SKM-1 treated with dmso at 0.1 percent for 144 hours (cell line): Measurements from ENCODE around the gene DIPK1A.

ENCODE experiments used
- DNase-seq: peaks from one replicate; lab custom pipeline; 2025; ENCODE audit not compliant: unreplicated experiment; lab: John Stamatoyannopoulos, UW

DIPK1A gene

DNA sequence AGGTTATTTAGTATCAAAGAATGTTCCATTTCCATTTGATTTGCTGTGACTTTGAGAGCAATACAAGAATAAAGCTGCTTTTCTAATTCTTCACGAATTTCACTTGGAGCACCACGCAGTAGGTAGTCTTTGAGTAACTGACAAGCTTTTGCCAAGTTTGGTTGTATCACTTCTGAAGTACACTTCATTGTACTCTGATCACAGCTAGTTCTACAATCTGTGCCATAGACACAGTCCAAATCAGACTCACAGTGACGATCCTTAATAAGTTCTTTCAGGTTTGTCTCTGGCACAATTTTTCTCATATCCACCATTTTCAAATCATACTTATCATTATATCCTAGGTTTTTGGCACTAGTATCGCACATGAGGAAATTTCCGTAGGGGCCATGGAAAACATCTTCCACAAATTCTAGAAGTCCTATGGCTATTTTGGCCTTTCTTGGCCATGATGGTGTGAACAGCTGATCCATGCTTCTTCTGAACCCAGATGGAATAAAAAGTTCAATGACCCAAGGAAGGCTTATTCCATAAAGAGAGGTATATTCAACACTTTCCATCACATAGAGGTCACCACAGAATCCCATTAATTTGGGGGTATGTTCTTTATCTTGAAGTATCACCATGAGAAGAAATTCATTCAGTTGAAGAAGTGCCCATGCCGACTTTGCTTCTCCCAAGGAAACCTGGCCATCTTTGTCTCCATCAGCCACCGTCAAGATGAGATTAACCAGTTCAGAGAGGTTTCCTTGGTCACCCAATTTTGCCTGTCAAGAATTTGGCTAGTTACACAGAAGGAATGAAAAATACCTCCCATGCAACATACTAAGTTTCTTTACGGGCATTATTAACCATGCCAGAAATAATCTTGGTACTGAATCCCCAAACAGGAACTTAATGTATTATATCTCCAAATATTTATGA is 117.6 kb downstream of the DIPK1A start:
- no peak for DNase-seq

DNA sequence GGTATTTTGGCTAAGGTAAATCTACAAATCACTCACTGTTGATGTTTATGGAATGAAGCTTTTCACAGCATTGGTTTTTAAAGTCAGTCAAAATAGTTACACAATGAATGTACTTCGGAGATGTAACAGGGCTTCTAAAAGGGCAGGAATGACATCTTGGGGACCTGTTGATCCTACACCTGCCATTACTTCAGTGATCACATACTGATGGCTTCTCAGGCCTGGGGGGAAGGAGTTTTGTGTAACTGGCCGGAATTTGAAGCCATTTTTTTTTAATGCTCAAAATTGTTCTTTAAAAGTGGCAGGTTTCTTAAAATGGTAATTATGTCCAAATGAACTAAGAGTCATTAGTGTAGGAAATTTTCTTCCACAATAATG is 118.2 kb downstream of the DIPK1A start:
- no peak for DNase-seq

DNA sequence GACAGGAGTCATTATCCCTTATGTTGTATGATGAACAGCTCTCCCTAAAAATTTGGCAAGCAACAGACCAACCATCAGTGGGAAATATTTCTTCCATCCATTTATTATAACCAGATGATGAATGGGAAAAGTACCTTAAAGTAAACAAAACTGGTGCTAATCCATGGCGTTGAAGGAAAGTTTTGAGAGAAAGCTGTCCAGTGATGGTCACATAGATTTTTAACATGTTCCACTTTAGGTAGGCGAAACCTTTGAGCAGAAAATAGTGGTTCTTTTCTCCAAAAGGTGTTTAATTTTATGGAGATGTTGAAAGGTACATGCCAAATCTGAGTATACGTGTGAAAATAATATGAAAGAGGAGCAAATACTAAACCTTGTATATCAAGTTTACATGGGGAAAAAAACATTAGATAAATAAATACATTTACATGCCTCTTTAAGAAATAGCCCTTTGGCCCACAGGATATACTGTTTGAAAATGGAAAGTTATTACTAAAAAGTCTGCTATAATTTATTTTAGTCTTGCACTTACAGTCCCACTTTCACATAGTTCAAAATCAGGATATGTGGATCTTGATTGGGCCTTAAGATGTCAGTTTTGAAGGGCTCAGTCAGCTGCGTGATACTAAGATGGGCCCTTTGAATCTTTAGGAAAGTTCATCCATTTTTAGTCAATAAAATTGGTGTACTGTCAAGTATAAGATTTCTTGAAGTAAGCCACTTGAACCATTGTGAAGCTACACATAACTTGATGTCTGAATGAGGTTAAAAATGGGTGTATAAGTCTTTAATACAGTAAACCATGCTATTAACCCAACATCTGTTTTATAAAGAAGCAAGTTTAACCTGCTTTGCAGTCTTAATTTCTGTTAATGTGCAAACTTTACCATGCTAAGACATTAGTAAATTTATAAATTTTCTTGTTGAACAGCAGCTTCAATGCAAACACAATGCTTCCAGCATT is 118.9 kb downstream of the DIPK1A start:
- no peak for DNase-seq

DNA sequence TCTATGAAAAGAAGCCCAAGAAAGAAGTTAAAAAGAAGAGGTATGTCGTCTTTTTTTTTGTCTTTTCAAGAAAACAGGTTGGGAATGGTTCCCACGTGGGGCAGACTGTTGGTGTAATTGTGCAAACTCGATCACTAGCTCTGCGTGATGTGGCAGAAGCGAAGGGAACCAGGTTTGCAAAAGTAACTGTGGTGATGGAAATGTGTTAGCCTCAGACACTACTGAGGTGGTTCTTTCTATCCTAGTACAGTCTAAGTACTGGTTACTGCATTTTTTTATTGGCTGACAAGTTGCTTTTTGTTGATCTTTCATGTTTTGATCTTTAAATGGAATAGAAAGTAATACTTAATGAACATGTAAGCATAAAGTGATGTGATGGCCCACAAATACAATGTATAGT is 120.7 kb downstream of the DIPK1A start:
- no peak for DNase-seq

DNA sequence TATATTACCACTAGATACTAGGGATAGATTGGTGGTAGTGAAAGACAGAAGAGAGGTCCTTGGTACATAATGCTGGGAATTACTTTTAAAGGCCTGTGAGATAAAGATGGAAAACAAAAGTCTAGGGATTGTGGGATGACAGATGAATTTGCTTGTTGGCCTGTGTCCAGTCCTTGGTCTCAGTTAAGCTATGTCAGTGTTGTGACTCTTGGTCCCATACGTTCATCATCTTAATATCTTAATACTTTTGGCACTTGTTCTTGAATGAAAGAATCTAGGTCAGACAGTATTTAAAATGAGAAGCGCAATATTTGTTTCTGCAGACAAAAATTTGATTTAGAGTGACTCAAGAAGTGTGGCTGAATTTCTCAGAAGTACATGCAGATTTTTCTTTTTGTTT is 121.8 kb downstream of the DIPK1A start:
- DNase-seq = no peak

DNA sequence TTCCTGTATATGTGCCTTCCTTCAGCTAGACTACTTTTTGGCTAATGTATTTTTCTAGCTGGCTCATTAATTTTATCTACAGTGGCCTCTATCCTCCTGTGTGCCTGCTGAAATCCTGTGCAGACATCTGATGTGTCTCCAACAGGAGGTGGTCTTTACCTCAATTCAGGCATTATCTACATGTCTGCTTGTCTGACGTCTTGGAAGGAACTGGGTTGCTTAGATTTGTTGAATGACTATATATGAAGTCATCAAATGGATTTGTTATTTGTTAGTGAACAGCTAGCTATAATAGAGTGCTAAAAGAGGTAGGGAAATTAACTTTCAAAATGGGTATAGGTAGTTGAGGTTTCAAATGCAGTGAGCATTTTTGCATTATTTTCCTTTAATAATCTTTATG is 122.7 kb downstream of the DIPK1A start:
- DNase-seq = no peak

DNA sequence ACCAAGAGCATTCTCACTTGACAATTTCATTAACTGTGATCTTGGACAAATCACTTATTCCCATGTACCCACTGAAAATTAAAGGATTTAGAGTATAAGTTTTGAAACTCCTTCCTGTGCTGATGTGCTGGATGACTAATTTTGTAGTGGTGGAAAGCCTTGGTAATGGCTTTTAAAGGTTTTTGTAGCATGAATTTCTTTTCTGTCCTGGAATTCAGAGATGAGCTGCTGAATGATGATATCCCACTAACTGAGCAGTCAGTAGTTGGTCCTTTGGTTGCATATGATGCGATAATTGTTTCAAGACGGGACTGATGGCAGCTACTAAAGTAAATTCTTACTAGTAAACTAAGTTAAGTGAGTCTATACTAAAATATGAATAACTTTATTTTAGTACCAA is 124.2 kb downstream of the DIPK1A start:
- DNase-seq = no peak

DNA sequence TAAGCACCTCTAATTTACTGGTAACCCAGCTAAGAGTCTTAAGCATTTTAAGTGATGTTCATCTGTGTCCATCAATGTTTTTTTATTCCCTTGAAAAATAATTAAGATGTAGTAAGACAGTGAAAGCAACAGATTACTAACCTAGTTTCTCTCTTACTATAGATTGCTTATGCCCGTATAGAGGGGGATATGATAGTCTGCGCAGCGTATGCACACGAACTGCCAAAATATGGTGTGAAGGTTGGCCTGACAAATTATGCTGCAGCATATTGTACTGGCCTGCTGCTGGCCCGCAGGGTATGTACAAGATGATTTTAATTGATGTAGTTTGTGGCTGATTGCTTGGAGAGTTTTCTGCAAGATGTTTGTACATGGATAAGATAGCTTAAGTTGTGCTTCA is 126.6 kb downstream of the DIPK1A start:
- DNase-seq = no peak

DNA sequence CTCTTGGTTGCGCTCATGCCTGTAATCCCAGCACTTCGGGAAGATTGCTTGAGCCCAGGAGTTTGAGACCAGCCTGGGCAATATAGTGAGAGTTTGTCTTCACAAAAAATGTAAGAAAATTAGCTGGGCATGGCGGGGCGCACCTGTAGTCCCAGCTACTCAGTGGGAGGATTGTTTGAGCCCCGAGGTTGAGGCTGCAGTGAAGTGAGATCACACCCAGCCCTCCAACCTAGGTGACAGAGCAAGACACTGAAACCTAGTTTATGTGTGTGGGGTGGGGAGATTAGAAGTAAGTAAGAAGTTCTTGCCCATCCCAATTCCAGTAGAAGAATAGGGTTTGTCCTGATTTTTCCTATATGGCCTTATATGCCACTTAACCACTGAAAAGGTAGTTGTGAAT is 127.4 kb downstream of the DIPK1A start:
- DNase-seq = no peak

DNA sequence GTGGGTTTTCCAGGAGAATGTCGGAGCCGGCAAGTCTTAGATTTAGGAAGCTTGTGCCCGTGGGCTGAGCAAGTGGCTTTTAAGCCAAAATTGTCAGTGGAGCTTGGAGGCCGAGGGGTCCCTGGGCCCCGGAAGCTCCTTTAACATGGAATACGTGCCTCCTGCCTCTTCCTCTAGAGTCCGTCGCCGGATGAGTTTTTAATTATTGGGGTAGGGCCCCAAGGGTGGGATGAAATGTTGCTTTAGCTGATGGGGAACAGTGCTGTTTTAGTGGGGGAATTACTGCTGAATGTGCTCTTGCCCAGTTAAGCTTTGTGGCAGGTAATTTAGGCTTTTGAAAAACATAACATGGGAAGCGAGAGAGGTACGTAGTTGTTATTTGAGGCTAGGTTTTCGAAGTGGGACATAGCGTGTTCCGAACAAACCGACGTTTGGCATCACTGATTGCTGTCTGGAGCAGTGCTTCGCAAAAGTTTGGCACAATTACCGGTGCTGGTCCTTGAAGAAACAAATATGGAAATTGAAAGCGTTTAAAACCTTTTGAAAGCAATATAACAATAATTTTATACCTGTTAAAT is 128.6 kb downstream of the DIPK1A start:
- DNase-seq = no peak

DNA sequence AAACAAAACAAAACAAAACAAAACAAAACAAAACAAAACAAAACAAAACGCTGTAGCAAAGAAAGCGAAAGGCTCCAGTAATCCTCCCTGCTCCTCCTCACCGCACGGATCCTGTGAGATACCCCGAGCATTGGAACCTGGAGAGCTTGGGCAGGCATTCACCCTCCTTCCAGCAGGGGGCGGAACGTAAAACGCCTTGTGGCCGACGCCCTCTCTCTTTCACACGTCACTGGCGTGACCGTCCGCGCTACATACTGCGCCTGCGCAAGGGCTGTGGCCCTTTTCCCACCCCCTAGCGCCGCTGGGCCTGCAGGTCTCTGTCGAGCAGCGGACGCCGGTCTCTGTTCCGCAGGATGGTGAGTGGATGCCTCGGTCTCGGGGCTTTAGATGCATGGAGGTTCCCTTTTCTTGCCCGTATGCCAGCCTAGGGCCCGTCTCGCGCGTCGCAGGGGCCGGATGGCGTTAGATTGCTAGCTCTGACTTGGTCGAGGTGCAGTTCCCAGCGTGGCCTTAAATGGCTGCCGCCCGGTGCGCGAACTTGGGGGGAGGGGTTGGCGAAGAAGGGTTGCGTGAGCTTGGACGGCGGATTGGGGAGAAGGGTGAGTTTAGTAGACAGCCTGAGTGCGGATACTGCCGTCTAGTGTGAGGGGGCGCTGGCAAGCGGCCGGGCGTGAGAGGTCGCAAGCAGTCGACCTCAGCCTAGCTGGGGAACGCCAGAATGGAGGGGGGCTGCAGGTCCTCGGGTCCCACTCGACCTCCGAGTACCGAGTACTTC is 129.3 kb downstream of the DIPK1A start, which contains the start of gene RPL5:
RPL5 (plus strand) TSS at position 279 of the 775 bp plus-strand sequence; CDS start at position 354, 75 bp downstream.
- DNase-seq = peak; percentile 96

DNA sequence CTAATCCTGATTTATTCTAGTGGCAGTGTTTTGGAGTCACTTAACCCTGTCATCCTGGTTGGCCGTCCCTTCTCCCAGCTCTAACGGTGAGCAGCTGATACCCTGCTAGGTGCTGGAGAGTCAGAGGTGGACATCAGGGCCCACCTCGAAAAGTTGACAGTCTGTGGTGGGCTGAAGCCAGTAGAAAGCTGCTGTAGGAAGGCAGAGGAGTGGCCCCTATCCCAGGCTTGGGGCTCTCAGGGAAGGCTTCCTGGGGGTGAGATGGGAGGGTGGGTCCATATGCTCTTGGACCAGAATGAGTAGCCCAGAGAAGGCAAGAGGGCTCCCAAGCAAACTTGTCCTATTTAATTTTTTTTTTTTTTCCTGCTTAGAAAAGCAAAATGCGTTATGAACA is 129.9 kb downstream of the DIPK1A start:
- no peak for DNase-seq

DNA sequence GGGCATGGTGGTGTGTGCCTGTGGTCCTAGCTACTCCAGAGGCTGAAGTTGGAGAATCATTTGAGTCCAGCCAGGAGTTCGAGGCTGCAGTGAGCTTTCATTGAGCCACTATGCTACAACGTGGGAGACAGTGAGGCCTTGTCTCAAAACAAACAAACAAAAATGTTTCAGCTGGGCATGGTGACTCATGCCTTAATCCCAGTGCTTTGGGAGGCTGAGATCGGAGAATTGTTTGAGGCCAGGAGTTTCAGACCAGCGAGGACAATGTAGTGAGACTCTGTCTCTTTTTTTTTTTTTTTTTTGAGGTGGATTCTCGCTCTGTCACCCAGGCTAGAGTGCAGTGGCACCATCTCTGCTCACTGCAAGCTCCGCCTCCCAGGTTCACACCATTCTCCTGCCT is 134.5 kb downstream of the DIPK1A start:
- DNase-seq = no peak

DNA sequence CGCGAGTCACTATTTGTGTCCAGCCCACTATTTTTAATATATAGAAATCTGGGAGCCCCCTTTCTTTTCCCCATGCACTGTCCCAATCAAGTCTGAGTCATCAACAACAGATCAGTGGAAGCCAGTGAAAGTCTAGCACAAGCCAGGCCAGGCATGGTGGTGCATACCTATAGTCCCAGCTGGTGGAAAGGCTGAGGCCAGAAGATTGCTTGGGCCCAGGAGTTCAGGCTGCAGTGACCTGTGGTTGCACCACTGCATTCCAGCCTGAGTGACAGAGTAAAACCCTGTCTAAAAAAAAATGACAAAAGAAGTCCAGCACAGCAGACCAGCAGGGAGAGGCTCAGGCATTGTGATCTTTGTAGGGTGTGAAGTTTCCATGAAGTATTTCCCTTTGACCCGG is 138.4 kb downstream of the DIPK1A start:
- no peak for DNase-seq

DNA sequence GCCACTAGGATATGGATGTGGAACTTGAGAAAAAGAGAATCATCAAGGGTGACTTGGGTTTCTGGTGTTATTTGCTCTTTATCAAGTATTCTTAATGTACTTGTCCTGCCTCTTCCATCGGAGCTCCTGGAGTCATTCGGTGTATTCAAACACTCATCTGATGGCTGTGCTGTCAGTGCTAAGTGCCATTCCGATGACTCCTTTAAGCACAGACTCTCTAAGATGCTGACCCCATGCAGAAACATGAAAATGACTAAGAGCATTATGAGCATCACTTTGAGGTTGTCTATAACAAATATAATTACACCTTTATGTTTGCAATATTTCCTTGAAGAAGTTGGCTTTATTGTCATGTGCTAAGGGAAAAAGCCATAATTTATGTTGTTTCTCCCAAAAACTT is 140.7 kb downstream of the DIPK1A start:
- DNase-seq = no peak

DNA sequence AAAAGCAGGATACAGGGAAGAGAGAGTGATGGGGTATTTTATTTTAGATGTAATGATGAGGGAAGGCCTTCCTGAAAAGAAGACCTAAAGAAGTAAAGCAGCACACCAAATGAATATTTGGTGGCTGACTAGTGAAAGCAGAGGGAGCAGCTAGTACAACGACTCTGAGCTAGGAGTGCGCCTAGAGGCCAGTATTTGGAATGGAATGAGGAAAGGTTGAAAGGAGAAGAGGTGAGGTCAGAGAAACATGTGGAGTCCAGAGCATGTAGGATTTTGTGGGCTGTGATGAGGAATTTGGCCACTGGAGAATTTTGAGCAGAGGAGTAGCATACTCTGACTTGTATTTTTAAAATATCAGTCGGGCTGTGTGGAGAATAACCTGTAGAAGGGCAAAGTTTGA is 141.2 kb downstream of the DIPK1A start:
- no peak for DNase-seq

DNA sequence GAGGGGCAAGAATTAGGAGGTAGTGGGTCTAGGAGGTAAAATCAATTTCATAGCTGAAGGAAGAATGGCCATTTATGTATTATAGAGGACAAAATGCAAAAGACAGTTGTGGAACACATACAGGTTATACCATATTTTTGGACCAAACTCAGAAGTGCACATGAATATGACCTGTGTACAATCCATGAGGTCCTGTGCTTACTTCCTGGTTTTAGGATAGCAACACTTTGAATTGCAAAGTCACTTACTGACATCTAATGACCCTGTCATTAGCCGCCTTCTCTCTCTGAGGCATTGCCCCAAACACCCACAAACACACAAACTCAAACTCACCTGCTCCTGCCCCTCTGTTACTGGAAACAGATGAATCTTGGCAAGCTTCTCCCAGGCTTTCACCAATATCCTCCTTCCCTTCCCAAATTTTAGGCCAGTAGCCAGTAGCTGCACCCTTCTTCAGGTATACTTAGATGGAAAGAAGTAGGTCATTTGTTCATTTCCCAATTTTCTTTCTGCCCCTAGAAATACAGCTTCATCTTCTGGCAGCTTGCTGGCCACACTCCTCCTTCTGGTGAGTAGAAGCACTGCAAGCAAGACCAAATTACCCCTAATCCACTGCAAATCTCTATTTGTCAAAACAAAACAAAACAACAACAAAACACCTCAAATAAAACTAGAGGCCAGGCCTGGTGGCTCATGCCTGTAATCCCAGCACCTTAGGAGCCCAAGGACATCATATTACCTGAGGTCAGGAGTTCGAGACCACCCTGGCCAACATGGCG is 143.1 kb downstream of the DIPK1A start:
- peak; percentile 30 for DNase-seq

DNA sequence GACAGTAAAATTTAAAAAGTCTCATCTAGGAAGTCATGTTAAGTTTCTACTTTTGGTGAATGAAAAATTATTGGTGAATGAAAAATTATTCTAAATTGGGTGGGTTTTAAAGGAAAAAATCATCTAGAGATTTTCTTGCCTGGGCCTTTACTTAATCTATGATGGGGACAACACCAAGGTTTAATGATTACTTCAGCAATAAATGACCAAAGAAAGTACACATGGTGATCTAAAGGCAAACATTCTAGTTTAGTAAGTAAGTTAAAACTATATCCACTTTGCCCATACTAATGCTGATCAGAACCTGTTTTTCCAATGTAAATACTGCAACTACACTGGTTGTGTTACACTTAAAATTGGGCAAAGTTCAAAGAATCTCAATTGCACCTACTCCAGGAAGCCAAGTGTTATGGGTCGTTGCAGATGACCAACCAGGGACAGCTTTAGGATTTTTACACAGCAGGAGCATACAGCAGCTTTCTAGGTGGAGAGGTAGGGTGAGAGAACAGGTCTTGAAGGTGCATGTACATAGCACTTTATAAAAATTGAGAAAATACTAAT is 144.0 kb downstream of the DIPK1A start:
- DNase-seq = no peak

DNA sequence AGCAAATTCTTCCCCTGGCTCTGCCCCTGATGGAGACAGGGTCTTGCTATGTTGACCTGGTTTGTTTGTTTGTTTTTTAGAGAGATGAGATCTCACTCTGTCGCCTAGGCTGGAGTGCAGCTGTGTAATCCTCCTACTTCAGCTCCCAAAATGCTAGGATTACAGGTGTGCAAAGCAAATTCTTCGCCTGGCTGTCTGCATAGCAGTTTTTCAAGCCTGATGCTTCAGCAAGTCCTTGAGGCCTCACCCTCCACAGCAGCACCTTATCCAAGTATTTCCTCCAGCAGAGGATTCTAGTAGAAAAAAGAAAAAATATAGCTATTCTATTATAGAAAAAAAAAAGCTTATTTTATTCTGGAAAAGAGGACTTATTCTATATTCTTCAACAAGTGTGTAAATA is 144.5 kb downstream of the DIPK1A start:
- no peak for DNase-seq

DNA sequence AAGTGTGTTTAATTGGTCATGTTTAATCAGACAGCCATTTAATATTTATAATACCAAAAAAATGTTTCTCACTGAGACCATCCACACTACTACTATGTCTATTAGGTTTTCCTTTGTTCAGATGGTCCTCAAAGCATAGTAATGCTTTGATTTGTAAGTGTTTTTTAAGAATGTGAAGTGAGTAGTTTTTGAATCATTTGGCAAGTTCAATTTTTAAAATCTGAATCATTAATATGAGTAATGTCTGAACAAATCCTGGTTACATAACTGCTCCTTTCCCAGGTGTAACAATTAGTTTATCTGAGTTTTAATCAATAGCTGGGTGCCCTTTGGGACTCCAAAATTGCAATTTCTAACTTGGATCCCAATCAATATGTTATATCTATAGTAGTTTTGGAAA is 152.9 kb downstream of the DIPK1A start:
- no peak for DNase-seq
